Measurements from ENCODE around the gene DTWD2.
"Not testable (repeated sequence)": the region's sequence is repeated elsewhere in the genome, so short reads cannot be mapped to it uniquely, and the experiment has no call there.

- TF ChIP-seq CTCF, POLR2A, POLR2AphosphoS5, EP300 (IDR thresholded peaks at IDR 0.05): not testable (repeated sequence)
These were observed 138.8 kb downstream of the DTWD2 start for GRCh38 chr5:118849507-118849906.

Data from gastroesophageal sphincter (tissue), 3 donors.